Right lobe of liver (tissue), 4 donors: ENCODE measurements around the gene YOD1.

Source experiments
- POLR2A ChIP-seq: fragments of 450-650 bp; IDR thresholded peaks from one replicate; pipeline ENCODE4 v1.6.1; 2017; ENCODE audit warnings: antibody characterized with exemption, mild to moderate bottlenecking
- TF ChIP-seq, protein P1 (sequence below), 4 donors: fragments of 200-600 bp in 3 of 4; fragments of 450-650 bp in 1 of 4; IDR thresholded peaks; one replicate each; pipeline versions ENCODE4 v1.5.1 to v1.8.0; 2016 to 2022; ENCODE audit warnings: antibody characterized with exemption in 4 of 4, mild to moderate bottlenecking in 2 of 4
- donor health status: DM: no; HTN: no; CAD: no.
- donor health status: DM: no; HTN: no; CAD: no.
- donor health status: DM: no; HTN: yes; CAD: no.

- TF ChIP-seq, protein P1, sequence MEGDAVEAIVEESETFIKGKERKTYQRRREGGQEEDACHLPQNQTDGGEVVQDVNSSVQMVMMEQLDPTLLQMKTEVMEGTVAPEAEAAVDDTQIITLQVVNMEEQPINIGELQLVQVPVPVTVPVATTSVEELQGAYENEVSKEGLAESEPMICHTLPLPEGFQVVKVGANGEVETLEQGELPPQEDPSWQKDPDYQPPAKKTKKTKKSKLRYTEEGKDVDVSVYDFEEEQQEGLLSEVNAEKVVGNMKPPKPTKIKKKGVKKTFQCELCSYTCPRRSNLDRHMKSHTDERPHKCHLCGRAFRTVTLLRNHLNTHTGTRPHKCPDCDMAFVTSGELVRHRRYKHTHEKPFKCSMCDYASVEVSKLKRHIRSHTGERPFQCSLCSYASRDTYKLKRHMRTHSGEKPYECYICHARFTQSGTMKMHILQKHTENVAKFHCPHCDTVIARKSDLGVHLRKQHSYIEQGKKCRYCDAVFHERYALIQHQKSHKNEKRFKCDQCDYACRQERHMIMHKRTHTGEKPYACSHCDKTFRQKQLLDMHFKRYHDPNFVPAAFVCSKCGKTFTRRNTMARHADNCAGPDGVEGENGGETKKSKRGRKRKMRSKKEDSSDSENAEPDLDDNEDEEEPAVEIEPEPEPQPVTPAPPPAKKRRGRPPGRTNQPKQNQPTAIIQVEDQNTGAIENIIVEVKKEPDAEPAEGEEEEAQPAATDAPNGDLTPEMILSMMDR (IDR thresholded peaks at IDR 0.05) = no peak
- no peak for TF ChIP-seq POLR2A
Observed at GRCh38 chr1:207021876-207022596, 29.0 kb downstream of the YOD1 start.
